OCI-LY3 (cell line): ENCODE measurements around the gene KCTD5.
A peak's percentile ranks its signal among the peaks of the same experiment; 100 is the strongest.
"Not testable (repeated sequence)": the region's sequence is repeated elsewhere in the genome, so short reads cannot be mapped to it uniquely, and the experiment has no call there.

Experiments used
- H2AFZ ChIP-seq: fragments of 200-600, 300-600 bp; shearing (Covaris generic); 2 replicates; pipeline ENCODE4 v1.6.0; 2014; ENCODE audit warnings: antibody characterized with exemption, low read depth, low read length
- H3K27ac ChIP-seq: fragments of 200-600, 300-600 bp; sonication (generic); 2 replicates; pipeline ENCODE4 v1.5.1; 2014; ENCODE audit warnings: mild to moderate bottlenecking, low read length, moderate library complexity, mixed read lengths
- H3K27me3 ChIP-seq: fragments of 200-600, 300-600 bp; sonication (generic); 2 replicates; pipeline ENCODE4 v1.6.1; 2014; ENCODE audit warnings: low read depth, low read length, mixed read lengths
- H3K36me3 ChIP-seq: fragments of 200-600, 300-600 bp; sonication (generic); replicated peaks from 2 replicates; pipeline ENCODE3; 2014; ENCODE audit warnings: low read depth, low read length, mixed read lengths
- H3K4me1 ChIP-seq: fragments of 300-600, 200-600 bp; sonication (generic); 2 replicates; pipeline ENCODE4 v1.6.1; 2014; ENCODE audit warnings: low read length, mixed read lengths
- H3K4me2 ChIP-seq: fragments of 200-600, 300-600 bp; sonication (generic); 2 replicates; pipeline ENCODE4 v1.6.1; 2014; ENCODE audit warnings: low read length, mixed read lengths
- H3K4me3 ChIP-seq: fragments of 300-600, 200-600 bp; sonication (generic); 2 replicates; pipeline ENCODE4 v1.5.1; 2014; ENCODE audit warnings: antibody characterized with exemption, mild to moderate bottlenecking, low read length, moderate library complexity
- H3K79me2 ChIP-seq: fragments of 300-600, 200-600 bp; shearing (Covaris generic); 2 replicates; pipeline ENCODE4 v1.6.1; 2014; ENCODE audit warnings: mild to moderate bottlenecking, low read length, mixed read lengths
- H3K9ac ChIP-seq: fragments of 300-600, 200-600 bp; shearing (Covaris generic); 2 replicates; pipeline ENCODE4 v1.6.0; 2014; ENCODE audit warnings: mild to moderate bottlenecking, low read length, moderate library complexity
- H3K9me3 ChIP-seq: fragments of 200-600, 300-600 bp; shearing (Covaris generic); 2 replicates; pipeline ENCODE4 v1.6.1; 2014; ENCODE audit warnings: low read length, mixed read lengths; ENCODE audit not compliant: insufficient read depth
- H4K20me1 ChIP-seq: fragments of 200-600, 300-600 bp; sonication (generic); 2 replicates; pipeline ENCODE4 v1.6.1; 2016; ENCODE audit warnings: low read length, mixed read lengths; ENCODE audit not compliant: insufficient read depth
- EZH2phosphoT487 ChIP-seq: fragments of 200-600 bp; shearing (Covaris generic); IDR thresholded peaks from 2 replicates; pipeline ENCODE4 v1.6.1; 2018; ENCODE audit warnings: antibody characterized with exemption, mixed run types, low read depth
- TF ChIP-seq, protein P1 (sequence below): fragments of 200-600, 300-600 bp; sonication (generic); IDR thresholded peaks from 2 replicates; pipeline ENCODE4 v1.5.1; 2014; ENCODE audit warnings: antibody characterized with exemption, low read length, low read depth

Gene KCTD5

DNA sequence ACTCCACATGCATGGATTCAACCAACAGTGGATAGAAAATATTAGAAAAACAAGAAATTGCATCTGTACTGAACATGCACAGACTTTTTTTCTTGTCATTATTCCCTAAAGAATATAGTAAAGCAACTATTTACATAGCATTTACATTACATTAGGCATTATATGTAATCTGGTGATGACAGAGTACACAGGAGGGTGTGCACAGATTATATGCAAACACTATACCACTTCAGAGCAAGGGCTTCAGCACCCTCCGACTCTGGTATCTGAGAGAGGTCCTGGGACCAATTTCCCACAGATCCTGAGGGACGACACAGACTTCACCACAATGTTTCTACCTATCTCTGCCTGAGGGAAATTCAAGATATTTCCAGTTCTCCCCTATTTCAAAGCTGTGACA, 25.3 kb upstream of the KCTD5 start:
- H3K4me2 ChIP-seq, result no peak overlapping the region
- no peaks in the 10 kb centered on the region for H4K20me1 ChIP-seq
- no peak overlapping the region for H3K4me3 ChIP-seq
- no peaks in the 10 kb centered on the region for H3K36me3 ChIP-seq
- H3K9me3 ChIP-seq, result no peaks in the 10 kb centered on the region
- TF ChIP-seq, protein P1, sequence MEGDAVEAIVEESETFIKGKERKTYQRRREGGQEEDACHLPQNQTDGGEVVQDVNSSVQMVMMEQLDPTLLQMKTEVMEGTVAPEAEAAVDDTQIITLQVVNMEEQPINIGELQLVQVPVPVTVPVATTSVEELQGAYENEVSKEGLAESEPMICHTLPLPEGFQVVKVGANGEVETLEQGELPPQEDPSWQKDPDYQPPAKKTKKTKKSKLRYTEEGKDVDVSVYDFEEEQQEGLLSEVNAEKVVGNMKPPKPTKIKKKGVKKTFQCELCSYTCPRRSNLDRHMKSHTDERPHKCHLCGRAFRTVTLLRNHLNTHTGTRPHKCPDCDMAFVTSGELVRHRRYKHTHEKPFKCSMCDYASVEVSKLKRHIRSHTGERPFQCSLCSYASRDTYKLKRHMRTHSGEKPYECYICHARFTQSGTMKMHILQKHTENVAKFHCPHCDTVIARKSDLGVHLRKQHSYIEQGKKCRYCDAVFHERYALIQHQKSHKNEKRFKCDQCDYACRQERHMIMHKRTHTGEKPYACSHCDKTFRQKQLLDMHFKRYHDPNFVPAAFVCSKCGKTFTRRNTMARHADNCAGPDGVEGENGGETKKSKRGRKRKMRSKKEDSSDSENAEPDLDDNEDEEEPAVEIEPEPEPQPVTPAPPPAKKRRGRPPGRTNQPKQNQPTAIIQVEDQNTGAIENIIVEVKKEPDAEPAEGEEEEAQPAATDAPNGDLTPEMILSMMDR, result no peak
- TF ChIP-seq EZH2phosphoT487, result no peak
- H3K27ac ChIP-seq, result no peak overlapping the region
- H3K79me2 ChIP-seq, result no peaks in the 10 kb centered on the region
- no peak overlapping the region for H3K9ac ChIP-seq
- H3K4me1 ChIP-seq, result peaks cover 6% of the 10 kb centered on the region
- H3K27me3 ChIP-seq, result peaks cover 4% of the 10 kb centered on the region
- no peak overlapping the region for H2AFZ ChIP-seq

DNA sequence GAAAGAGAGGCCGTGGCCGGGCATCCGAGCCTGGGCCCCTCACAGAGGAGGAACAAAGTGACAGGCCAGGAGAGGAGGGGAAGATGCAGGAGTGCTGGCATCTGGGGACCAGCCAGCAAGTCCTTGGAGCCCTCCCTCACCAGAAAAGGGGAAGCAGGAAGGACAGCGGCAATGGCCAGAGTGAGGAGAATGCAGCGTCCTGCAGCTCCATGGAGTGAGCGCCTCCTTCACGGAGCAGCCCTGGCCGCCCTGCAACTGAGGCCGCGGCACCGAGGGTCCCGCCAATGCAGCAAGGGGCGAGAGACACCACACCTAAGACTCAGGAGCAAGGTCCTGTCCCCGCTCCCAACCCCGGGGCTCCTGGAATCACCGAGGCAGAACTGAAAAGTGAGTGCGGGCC, 24.5 kb upstream of the KCTD5 start:
- not testable (repeated sequence) for H3K4me1 ChIP-seq, H2AFZ ChIP-seq, H3K79me2 ChIP-seq, H3K4me2 ChIP-seq, H3K36me3 ChIP-seq, H3K27ac ChIP-seq, H3K4me3 ChIP-seq, H4K20me1 ChIP-seq, H3K9me3 ChIP-seq, H3K27me3 ChIP-seq, H3K9ac ChIP-seq

DNA sequence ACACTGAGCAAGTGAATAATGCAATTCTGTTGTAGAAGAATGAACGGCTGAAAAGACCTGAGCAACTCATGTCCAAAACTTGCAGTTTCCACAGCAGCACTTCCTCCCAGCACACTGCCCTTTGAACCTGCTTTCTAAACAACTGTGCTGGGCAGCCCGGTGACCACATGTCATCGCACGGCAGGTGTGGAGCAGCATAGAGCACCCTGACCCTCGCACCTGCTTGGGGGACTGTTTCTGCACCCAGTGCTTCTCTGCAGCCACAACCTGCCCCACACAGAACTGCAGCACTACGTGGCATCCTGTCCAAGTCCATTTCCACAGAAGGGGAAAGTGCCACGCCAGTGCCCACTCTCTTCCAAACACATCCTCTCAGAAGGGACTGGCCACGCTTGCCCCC, 22.8 kb upstream of the KCTD5 start:
- H3K27ac ChIP-seq, result not testable (repeated sequence)

DNA sequence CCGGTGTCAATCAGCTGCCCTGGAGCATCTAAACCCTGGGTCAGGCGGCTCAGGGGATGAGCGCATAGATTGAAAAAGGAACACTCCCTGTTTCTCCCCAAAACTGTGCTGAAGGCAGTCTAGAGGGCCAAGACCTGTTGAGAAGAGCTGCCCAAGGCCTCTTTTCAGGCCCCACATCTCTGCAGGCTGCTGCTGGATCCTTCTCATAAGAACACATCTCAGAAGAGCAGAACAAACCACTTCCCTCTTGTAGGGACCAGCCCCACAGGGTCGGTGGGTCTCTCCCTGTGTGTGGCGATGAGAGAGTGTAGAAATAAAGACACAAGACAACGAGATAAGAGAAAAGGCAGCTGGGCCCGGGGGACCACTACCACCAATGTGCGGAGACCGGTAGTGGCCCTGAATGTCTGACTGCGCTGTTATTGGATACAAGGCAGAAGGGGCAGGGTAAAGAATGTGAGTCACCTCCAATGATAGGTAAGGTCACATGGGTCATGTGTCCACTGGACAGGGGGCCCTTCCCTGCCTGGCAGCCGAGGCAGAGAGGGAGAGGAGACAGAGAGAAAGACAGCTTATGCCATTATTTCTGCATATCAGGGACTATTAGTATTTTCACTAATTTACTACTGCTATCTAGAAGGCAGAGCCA, 22.2 kb upstream of the KCTD5 start:
- H3K9ac ChIP-seq, H3K4me2 ChIP-seq, H3K9me3 ChIP-seq, H3K27ac ChIP-seq, H3K36me3 ChIP-seq, H2AFZ ChIP-seq, H3K27me3 ChIP-seq, H3K4me3 ChIP-seq, H4K20me1 ChIP-seq, H3K79me2 ChIP-seq: not testable (repeated sequence)
- peaks cover 32% of the 10 kb centered on the region for H3K4me1 ChIP-seq

More for the DNA sequence above, 22.8 kb upstream of the KCTD5 start:
- H3K9me3 ChIP-seq, H3K4me3 ChIP-seq, H4K20me1 ChIP-seq, H3K36me3 ChIP-seq, H3K79me2 ChIP-seq, H2AFZ ChIP-seq, H3K9ac ChIP-seq, H3K4me2 ChIP-seq, H3K27me3 ChIP-seq: not testable (repeated sequence)
- H3K4me1 ChIP-seq, result peaks cover 27% of the 10 kb centered on the region

DNA sequence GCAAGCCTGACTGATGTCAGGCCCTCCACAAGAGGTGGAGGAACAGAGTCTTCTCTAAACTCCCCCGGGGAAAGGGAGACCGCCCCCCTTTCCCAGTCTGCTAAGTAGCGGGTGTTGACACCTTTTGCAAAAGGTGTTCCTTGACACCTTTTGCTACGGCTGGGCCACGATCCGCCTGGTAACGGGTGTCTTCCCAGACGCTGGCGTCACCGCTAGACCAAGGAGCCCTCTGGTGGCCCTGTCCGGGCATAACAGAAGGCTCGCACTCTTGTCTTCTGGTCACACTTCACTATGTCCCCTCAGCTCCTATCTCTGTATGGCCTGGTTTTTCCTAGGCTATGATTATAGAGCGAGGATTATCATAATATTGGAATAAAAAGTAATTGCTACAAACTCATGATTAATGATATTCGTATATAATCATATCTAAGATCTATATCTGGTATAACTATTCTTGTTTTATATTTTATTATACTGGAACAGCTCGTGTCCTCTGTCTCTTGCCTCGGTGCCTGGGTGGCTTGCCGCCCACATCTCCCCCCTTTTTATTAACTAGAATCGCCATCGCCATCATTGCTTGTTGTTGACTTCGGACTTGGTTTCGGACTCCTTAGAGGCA, 21.5 kb upstream of the KCTD5 start:
- not testable (repeated sequence) for H3K27ac ChIP-seq, H4K20me1 ChIP-seq, H3K79me2 ChIP-seq, H3K27me3 ChIP-seq, H3K36me3 ChIP-seq, H3K9ac ChIP-seq, H3K4me3 ChIP-seq, H2AFZ ChIP-seq, H3K9me3 ChIP-seq
- H3K4me2 ChIP-seq, result 0 out of 2 replicates have a peak overlapping the region, but pooled peaks have one; percentile 22
- peaks cover 38% of the 10 kb centered on the region for H3K4me1 ChIP-seq
- TF ChIP-seq, protein P1, result peak; percentile 47
